Fibroblast of pulmonary artery (primary cell): Measurements from ENCODE around the gene DLL1.

Experiments
- DNase-seq: peaks from one replicate; pipeline ENCODE4 v3.0.0-alpha.2; 2010; ENCODE audit warnings: low read depth
- H3K4me3 ChIP-seq: replicated peaks from 2 replicates; pipeline ENCODE4 v1.5.1; 2011; ENCODE audit warnings: low read depth, mild to moderate bottlenecking, control low read depth, low read length, moderate library complexity
- TF ChIP-seq, protein P1 (sequence below): IDR thresholded peaks from 2 replicates; pipeline ENCODE4 v1.5.1; 2011; ENCODE audit warnings: mild to moderate bottlenecking, control low read depth, low read length, inconsistent platforms; ENCODE audit errors: missing control alignments

The DLL1 gene

GRCh38 chr6:170313716-170314295, 22.9 kb upstream of the DLL1 start:
- DNase-seq: no peak
- TF ChIP-seq, protein P1, sequence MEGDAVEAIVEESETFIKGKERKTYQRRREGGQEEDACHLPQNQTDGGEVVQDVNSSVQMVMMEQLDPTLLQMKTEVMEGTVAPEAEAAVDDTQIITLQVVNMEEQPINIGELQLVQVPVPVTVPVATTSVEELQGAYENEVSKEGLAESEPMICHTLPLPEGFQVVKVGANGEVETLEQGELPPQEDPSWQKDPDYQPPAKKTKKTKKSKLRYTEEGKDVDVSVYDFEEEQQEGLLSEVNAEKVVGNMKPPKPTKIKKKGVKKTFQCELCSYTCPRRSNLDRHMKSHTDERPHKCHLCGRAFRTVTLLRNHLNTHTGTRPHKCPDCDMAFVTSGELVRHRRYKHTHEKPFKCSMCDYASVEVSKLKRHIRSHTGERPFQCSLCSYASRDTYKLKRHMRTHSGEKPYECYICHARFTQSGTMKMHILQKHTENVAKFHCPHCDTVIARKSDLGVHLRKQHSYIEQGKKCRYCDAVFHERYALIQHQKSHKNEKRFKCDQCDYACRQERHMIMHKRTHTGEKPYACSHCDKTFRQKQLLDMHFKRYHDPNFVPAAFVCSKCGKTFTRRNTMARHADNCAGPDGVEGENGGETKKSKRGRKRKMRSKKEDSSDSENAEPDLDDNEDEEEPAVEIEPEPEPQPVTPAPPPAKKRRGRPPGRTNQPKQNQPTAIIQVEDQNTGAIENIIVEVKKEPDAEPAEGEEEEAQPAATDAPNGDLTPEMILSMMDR: no peak
- H3K4me3 ChIP-seq: no peak overlapping the region

GRCh38 chr6:170312876-170313275, 22.0 kb upstream of the DLL1 start:
- no peak for DNase-seq
- TF ChIP-seq, protein P1: no peak

GRCh38 chr6:170311696-170312095, 20.8 kb upstream of the DLL1 start:
- no peak for DNase-seq
- H3K4me3 ChIP-seq: no peak overlapping the region
- TF ChIP-seq, protein P1: no peak

More at GRCh38 chr6:170312876-170313275, 22.0 kb upstream of the DLL1 start:
- H3K4me3 ChIP-seq: no peak overlapping the region

DNA sequence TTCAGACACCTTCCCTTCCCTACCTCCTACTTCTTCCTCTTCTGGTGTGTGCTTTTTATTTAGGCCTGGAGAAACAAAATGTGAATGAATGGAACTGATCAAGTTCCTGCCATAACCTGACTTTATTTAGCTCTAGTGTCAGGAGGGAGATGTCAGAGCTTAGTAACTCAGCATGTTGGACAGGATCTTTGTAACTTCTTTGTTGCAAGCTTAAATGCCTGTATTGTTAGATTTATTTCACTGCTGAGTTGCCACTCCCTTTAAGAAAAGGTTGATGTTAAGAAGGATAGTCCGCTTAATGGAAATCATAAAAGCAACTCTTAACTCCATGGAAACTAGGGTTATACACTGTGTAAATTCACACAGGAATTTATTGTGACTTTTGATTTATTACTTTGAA, 17.9 kb upstream of the DLL1 start:
- H3K4me3 ChIP-seq: no peak overlapping the region
- DNase-seq: no peak
- TF ChIP-seq, protein P1: no peak

DNA sequence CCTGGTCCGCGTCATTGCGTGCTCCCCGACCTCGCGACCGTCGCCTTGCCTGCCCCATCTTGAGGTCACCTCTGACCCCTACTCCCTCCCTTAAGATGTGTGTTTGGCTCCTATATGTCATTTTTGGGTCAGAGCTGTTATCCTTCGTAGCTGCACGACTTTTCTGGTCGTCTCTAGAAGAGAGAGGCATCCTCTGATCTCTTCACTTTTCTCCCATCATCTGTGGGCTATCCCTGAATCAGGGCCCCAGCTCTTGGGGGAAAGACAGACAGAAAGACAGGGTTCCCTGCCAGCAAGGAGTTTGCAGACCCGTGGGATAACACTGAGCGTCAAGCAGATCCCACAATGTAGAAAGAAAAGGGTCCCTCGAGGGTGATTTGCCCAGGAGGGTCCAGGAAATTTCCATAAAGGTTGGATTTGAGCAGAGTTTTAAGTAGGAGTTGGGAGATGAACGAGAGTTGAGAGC, 16.2 kb upstream of the DLL1 start:
- TF ChIP-seq, protein P1: no peak
- peak overlapping the region; percentile 93 for H3K4me3 ChIP-seq
- no peak for DNase-seq

DNA sequence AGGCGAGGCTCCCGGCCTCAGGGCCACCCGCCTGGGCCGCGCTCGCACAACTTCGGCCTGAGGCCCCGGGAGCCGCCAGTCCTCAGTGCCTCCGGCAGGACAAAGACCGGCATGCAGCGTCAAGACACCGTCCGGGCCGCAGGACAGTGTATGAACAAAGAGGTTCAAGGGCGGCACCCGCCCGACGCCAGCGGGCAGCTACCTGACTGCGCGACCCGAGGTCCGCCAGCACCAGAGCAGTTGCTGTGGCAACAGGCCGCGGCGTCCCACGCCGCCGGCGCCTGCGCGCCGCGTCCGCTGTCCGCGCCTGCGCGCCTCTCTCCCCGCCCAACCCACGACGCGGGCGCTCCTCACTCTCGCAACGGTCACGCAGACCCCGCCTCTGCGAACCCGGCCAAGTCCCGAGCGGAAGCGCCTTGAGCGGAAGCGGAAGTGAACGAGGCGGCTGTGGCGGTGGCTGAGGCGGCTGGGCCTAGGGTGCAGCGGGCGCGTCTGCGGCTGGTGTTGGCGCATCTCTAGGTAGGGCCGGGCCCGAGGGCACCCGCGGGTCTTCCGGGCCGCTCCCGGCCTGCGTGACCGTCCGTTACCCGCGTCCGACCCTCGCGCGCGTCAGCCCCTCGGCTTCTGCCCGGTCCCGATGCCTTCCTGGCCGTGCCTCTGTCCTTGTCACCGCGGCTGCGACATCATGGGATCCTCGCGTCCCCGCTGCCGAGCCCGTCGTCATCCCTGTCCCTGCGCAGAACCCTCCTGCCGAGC, 15.6 kb upstream of the DLL1 start, which contains the start of gene FAM120B:
Gene FAM120B (plus strand): TSS at position 435 of the 756 bp plus-strand sequence. CDS start 10,633 bp downstream, outside the sequence.
- TF ChIP-seq, protein P1: no peak
- H3K4me3 ChIP-seq: peak within 1 kb of the TSS; percentile 93
- DNase-seq: peak; percentile 96
